GM18858 (cell line): ENCODE results near the gene RIBC2.

Experiments used
- ATAC-seq: cut with Tn5 transposase; IDR thresholded peaks from one replicate; pipeline ENCODE4 v1.9.1; 2021; ENCODE audit not compliant: unreplicated experiment

Gene RIBC2

DNA sequence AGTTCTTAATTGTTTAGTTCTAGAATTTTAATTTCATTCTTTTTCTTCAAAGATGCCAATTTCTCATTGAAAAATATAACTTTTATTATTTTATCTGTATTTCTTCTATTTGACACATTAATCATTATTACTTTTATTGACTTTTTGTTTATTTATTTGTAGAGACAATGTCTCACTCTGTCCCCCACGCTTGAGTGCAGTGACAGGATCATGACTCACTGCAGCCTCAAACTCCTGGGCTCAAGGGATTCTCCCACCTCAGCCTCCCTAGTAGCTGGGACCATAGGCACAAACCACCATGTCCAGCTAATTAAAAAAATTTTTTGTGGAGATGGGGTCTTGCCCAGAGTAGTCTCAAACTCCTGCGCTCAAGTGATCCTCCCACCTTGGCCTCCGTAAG is 58.9 kb downstream of the RIBC2 start:
- no peak for ATAC-seq

DNA sequence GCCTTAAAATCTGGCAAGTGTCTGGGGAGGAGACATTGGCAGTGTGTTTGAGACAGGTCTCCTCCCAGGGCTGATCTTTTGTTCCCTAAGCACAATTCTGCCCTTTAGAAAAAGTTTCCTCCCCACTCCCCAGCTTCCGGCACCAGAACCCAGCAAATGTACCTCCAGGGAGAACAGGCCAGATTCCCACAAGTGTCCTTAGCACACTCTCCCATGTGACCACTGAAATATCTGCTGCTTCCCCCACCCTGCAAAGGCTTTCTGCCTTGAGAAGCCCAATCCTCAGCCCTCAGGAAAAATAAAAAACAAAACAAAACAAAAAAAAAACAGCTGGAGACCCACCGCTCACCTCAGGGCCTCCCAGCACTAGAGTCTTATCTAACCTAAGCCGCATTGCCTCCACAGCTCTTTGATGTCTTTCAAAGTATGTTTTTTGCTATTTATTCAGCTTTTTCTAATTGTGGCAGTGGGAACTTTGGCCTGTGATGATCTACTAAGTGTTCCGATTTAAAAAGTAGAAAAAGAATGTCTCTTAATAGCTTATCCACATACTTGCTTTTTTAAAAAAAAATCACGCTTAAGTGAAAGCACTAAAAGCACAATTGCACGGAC is 60.2 kb downstream of the RIBC2 start:
- ATAC-seq: no peak

DNA sequence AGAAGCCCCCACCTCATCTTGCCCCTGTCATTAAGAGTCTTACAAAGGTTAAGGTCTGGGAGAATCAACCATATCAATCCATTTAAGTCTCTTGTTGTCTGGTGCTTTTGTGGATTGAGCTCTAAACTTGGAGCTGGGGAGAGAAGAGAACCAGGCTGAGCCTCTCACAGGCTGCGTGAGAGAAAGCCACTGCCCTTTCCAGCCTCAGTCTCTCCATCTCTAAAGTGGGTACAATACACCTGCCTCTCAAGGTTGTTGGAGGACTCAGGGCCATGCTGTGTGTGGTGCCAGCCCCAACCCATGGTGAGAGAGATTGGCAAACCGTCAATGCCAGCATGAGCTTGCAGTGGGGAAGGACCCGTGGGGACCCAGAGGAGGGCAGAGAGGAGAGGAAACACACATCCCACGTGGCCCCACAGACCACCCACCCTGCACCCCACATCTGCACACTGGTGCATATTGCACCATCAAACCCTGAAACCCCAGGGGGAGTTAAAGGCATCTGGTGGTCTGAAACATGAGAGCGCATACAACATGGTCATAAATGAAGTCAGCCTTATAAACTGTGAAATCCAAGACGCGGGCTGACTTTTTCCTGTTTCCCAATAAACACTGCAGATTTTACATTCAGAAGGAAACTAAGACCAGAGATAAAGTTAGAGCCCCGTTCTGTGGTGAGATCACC is 61.7 kb downstream of the RIBC2 start:
- no peak for ATAC-seq

DNA sequence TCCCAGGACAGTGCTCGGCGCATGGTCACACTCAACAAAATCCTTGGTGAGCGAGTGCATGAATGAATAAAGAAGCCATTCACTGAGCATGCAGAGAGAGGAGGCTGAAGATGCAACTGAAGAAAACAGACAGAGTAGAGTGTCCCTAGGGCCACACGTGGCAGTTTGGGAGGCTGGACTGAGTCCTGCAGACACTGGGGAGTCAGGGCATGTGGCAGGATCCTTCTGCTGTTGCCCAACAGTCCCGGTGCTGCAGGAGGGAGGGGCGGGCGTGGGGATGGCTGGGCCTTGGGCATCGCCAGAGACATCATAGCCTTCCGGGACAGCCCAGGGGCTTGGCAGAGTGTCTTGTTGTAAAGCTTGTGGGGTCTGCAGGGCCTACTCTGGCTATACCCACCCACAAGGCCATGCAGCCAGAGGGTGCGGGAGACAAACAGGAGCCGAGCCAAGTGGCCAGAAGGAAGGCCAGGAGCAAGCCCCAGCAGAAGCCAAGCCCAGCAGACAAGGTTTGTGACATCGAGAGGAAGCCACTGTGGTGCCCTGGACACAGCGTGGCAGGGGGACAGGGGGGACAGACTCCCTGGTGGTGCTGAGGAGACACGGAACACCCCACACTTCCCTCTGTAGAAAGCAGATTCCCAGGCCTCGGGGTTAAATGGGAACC is 62.5 kb downstream of the RIBC2 start:
- no peak for ATAC-seq

DNA sequence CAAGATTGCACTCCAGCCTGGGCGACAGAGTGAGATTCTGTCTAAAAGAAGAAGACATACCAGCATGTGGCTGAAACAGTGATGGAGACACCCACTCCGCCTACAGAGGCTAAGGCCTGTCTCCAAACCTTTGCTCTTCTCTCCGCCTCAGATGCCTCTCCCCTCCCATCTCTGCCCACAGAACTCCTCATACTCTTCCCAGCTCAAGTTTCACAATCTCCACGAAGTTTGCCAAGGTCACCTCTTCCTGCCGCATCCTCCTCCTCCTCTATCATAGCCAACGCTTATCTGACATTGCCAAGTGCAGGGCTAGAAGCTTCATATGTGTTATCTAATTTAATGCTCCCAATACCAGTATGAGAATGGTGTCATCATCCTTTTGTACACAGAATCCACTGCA is 63.3 kb downstream of the RIBC2 start:
- ATAC-seq: no peak

DNA sequence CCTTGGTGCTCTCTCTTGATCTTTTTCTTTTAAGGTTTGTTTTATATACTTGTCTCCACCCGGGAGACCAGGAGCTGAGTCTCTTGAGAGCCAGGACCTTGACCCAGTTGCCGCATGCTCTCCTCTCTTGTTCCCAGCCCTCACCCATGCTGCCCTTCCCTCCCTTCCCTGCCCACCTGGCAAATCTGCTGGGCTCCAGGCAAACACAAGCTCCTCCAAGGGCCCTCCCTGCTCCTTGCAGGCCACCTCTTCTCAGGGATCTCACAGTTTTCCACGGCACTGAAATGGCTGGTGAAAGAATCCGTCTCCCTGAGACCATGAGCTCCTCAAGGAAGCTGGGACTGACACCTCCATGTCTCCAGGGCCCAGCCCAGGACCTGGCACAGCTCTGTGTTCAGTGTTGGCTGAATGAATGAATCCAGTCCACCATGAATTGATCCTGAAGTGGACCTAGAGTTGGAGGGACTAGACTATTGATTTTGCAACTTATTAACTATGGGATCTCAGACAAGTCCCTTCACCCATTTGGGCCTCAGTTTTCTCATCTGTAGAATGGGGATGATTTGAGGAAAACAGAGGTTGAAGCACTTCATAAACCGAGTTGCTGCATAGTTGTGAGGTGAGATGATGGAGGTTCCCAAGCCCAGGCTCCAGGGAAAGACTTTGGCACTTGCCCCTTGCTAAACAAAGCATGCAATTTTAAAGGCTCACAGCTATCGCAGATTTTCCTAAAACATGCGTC is 64.0 kb downstream of the RIBC2 start:
- ATAC-seq: no peak

DNA sequence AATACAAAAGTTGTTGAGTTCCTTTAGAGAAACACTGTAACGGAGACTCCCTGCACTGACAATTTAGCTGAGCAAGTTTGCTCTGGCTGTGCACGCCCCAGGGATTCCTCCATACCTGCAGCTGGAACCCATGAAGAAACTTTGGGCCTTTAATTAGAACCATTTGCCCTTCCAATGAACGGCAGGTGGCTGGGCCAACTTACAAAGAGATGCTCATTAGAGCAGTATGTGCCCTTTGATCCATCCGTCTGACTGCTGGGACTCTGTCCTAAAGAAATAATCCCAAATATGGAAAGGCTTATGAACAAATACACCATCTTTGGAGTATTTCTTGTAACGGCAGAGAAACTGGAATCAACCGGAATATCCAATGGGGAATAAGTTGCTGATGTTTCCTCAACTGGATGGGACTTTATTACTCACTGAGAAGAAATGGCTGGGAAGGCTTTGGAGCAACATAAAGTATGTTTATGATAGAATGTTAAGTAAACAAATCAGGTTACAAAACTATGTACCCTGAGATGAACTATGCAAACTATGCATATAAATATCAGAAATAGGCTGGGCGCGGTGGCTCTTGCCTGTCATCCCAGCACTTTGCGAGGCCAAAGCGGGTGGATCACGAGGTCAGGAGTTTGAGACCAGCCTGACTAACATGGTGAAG is 64.7 kb downstream of the RIBC2 start:
- ATAC-seq: no peak

DNA sequence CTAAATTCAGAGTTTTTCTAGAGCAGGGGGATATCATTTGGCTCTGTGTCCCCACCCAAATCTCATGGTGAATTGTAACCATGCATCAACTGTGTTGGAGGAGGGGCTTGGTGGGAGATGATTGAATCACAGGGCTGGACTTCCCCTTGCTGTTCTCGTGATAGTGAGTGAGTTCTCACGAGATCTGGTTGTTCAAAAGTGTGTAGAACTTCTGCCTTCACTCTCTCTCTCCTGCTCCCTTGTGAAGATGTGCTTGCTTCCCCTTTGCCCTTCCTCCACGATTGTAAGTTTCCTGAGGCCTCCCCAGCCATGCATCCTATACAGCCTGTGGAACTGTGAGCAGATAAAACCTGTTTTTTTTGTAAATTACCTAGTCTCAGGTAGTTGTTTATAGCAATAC is 67.2 kb downstream of the RIBC2 start:
- no peak for ATAC-seq

DNA sequence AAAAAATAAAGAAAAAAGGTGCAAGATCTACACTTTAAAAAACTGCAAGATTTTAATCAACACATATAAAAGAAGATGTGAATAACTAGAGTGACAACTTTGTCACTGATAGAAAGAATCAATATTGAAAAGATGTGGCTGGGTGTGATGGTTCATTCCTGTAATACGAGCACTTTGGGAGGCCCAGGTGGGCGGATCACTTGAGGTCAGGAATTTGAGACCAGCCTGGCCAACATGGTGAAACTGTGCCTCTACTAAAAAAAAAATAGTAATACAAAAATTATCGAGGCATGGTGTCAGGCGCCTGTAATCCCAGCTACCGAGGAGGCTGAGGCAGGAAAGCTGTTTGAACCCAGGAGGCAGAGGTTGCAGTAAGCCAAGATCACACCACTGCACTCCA is 68.2 kb downstream of the RIBC2 start:
- no peak for ATAC-seq
